Prostate gland (tissue), 2 donors: ENCODE results near the gene PLCD3.

Source experiments
- CTCF ChIP-seq, 4 experiments: fragments of 200-600 bp in 2 of 4; fragments of 450-650 bp in 2 of 4; sonication (generic) in 2 of 4; IDR thresholded peaks; 1 replicate in 3 of 4; 2 replicates in 1 of 4; pipeline ENCODE4 v1.5.1; 2016 to 2019; ENCODE audit warnings: antibody characterized with exemption in 4 of 4, mild to moderate bottlenecking in 2 of 4, moderate library complexity in 2 of 4
- POLR2AphosphoS5 ChIP-seq: sonication (generic); formaldehyde crosslinking; IDR thresholded peaks from one replicate; pipeline ENCODE4 v1.6.1; 2017; ENCODE audit warnings: antibody characterized with exemption

GRCh38 chr17:45070001-45070400, 62.3 kb downstream of the PLCD3 start:
- TF ChIP-seq CTCF (IDR thresholded peaks at IDR 0.05) (no peak), POLR2AphosphoS5 (no peak)
